HG03095 (cell line): ENCODE results near the gene KLHL2.
A peak's percentile ranks its signal among the peaks of the same experiment; 100 is the strongest.
"Not testable (repeated sequence)": the region's sequence is repeated elsewhere in the genome, so short reads cannot be mapped to it uniquely, and the experiment has no call there.

Experiments used
- ATAC-seq: cut with Tn5 transposase; IDR thresholded peaks from one replicate; pipeline ENCODE4 v1.9.1; 2021; ENCODE audit warnings: moderate library complexity; ENCODE audit not compliant: unreplicated experiment

Gene KLHL2

DNA sequence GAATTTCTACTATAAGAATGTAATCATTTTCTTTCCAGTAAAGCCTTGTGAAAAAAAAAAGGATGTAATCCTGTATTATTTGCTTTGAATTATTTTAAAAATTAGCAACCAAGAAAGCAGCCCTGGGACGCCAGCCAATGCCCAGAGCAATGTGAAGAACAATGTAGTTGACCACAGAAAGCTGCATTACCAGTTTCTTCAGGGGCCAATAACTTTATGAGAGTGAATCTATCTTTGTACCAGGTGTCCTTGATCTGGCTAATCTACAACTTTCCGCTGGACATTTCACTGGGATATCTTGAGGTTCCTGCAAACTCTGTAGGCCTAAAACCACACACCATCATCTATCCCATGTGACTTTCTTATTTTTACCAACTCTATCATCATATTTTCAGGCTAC, 7.6 kb upstream of the KLHL2 start:
- no peak for ATAC-seq

DNA sequence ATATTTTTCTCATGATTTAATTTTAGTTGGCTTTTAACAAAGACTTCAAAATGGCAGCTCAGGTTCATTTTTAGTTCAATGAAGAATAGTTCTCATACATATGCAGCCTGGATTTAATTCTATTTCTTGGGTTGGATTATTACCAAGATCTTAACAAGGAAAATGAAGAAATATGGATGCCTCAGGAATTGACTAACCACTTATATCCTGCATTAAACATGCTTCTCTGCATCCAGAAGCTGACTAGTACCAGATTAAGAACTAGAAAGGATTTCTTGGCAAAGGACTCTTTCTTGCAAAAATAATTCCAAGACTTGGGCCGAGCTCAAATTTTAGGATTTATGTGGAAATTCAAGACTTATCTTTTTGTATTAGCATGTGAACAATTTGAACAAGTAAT, 5.6 kb upstream of the KLHL2 start:
- no peak for ATAC-seq

DNA sequence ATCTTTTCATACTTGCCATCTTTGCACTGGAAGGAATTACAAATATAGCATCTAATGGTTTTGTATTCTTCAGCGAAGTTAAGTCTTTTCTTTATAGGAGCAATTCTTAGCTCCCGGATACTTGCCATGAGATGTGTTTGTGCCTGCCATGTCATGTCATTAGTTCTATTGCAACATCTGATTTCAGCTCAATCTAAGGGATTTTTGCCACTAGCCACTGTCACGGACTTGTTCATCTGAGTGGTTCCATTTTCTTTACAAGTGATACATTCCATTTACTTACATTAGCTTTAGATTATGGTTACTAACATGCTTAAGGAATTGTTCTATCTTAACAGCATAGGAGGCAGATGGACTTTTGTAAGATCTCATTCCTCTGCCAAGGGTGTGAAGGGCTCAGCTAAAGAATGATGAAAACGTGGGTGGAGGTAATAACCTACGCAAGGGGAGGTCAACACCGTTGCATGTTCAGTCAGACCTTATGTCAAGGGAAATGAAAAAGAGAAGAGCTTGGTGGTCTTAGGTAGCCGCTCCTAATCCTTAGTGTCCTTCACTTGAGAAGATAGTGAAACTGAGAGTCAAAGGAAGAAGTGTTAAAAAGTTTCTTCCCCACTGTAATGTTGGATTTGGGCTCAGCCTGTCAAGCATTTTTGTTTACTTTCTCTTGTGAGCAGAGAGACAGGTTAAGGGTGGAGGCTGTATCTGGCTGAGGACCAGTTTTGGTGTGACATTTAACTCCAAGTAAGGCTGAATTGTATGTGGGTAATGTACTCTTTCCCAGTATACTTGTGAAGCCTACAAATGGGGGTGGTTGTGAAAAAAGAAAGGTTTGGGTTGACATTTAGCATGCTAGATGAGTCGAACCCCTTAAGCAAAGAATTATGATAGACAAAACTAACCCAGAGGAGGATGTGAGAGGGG, 3.6 kb upstream of the KLHL2 start:
- ATAC-seq, result no peak

DNA sequence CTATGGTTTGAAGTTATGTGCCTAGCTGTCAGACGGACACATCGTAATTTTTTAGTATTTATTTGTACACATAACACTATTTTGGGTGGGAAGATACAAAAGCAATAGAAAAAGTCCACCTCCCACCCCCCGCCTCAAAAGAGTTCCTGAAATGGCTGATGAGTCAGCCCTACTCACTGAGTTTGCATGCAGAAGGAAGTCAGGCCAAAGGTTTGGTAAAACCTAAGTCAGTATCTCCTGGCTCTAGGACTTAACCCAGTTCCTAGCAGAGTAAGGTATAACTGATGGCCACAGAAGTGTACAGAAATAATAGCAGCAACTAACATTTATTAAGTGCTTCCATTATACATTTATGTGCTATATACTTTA, 2.9 kb upstream of the KLHL2 start:
- ATAC-seq, result no peak

DNA sequence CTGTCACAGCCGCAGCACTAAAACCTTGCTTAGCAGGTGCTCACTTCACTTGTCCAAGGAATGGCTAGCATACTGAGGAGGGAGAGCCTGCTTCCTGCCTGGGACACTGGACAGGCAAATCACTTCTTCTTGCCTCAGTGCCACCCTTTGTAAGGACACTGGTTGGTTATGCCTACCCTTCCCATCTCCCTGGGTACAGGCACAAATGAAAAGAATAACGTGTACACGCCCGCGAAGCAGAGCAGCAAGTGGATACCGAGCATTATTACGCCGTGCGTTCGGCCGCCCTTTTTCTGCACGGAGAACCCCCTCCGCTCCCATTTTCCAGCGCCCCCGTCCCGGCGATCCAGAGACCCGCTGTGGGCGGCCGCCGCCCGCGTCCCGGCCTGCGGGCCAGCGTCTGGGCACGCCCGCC, 338 bp upstream of the KLHL2 start:
- peak; percentile 18 for ATAC-seq

DNA sequence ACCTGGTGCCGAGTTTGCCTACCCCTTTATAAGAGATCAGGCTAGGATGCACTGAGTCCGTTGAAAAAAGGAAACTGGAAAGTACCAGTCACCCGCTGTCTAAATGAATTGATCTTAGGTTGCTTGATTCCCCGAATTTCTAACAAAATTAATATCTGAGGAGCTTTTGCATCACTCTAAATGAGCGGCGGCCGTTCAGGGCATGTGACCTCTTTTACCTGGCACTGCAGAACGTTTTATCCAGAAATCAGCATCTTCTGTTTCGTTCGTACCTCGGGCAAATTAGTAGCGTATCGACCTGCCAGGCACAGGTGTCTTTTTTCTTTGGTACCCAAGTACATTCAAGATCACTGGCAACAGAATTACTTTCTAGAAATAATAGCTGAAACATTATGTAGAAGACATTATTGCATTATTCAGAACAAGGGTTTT, 876 bp downstream of the KLHL2 start:
- peak; percentile 14 for ATAC-seq

DNA sequence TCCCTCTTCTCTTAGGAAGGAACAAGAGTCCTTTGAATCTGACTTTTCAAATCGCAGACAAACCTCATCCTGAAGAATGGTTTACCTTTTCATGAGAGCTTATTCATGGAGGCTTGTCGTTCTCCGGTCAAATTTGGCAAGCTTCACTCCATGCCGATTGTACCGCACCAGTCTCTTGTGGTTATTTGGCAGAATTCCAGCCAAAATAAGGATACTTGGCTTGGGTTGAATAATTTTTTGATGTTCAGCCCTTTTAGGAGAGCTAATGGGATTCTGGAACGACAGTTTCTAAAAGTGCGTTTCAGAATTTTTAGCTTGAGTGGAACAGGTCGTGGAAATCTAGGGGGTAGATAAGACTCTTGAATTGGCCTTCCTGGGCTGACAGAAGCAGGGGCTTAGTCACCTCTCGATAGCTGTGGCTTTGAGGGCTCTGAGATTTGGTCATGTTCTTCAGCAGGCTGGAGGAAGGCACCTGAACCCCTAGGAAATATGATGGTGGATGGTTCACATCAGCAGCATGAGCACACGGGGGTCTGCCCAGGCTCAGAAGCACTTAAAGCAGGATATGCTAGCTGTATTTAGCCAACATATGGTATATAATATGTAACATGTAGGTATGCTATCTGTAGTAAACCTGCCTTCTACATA, 1.5 kb downstream of the KLHL2 start:
- no peak for ATAC-seq

DNA sequence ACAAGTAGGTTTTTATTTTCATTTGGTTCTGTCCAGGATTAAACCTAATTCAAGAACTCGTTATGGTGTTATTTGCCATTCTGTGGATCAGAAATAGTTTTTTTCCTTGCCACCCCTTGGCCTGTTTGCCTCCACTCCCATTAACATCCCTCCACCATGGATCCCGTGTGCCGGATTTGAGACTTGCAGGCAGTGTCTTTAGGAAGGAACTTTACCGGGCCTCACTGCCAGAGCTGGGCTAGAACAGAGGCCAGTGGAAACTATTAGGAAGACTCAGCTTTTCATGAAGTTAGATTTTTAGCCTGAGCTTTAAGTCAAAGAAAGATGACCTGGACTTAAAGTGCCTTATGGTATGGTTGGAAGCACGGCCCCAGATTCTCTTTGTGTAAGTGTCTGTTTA, 2.4 kb downstream of the KLHL2 start:
- no peak for ATAC-seq

DNA sequence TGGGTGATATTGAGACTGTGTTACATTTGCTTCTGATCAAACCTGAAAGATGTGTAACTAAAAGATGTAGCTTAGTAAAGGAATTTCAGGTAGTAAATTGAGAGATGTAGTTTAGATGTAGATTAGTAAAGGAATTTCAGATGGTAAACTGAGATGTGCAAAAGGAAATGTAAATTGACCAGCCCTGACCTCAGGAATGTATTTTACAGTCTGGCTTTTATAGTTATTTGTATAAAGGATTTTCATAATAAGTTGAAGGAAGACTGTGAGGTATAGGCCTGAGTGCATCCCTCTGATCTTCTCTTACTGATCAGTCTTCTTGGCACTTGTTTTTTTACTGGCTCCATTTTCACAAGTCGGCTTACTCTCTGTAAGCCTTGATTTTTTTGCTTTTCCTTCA, 3.2 kb downstream of the KLHL2 start:
- no peak for ATAC-seq

DNA sequence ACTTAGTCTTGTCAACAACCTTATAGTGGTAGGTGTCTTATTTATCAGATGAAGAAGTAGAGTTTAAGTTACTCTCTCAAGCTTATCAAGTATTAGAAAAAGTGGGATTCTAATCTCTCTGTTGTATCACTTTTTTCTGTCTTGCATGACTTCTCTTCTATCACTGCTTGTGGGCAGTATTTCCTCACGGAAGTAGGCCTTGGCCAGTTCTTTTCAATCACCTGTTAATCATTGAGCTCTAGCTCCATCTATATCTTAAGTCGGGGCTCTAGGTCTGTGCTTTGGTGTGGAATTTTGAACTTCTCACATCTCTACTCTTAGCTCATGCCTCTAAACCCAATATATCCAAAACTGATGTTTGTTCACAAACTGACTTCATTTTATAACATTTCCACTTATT, 5.3 kb downstream of the KLHL2 start:
- ATAC-seq, result not testable (repeated sequence)

DNA sequence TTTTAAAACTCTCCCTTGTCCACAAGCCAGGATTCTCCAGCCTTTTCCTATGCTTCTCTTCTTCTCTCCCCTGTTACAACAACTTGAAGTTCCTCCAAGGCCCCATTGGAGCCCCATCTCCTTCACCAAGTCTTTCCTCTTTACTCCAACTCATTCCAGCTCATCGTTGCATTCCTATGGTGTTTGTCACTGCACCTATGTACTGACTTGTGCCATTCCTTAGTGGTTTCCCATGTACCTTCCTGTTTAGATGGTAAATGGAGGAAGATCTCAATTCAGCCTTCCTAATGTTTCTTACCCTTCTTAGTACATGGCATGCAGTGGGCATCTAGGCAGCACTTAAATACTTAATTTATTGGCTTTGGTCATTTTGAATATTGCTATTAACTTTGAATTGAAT, 6.0 kb downstream of the KLHL2 start:
- ATAC-seq, result not testable (repeated sequence)

DNA sequence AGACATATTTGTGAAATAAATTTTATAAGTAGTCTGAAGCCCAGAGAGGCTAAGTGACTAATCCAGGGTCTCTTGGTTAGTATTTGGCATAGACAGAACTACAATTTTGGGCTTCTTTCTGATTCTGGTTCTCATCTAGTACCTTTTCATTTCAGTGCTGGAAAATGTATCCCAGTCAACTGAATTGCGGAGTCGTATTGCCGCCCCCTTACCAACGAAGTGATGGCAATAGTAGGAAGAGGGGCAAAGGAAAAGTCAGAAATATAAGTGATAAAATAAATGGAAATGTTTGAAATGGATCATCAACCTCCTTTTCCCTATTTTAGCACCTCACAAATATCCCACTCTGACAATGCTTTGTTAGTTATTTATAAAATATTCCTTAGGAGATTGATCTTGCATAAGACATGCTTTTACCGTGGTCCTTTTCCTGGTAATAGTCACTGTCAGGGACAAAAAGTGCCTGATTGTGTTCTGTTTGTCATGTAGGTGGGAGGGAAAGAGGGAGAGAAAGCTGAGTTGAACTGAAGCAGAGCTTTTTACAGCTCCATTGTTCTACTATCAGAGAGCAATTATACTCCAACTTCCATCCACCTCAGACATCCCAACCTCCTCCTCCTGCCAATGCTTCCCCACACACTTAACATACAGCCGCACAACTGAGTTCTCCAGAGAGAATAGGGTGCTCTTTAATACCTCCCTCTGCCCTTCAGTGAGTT, 6.8 kb downstream of the KLHL2 start:
- not testable (repeated sequence) for ATAC-seq

DNA sequence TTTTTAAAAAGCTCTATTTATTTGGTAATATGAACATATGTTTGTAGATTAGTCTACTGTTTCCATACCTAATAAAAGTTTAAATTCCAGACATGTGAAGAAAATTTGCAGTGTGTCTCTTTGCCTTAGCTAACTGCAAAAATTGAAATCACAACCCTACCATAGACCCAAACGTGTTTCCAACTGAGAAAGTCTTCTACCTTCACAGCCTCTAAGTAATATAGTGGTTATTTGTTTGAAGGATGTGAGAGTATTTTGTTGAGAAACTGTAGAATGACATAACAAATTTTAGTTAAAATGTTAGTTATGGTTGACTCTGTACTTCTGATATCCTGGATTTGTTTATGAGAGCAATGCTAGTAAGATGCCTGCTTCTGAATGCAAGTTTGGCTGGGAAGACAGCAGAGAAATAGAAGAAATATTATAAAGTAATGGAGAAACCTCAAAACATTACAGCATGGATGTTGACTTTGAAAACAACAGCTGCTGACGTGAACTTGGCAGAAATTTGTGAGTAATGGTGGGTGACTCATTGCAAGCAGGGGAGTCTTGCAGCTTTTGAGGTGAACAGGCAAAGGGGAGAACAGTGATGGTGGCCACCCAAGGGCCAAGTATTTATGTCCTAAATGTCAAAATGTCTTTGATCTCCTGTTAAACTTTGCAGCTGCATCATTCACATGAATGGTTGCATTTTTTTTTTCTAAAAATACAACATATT, 7.8 kb downstream of the KLHL2 start:
- peak; percentile 44 for ATAC-seq

DNA sequence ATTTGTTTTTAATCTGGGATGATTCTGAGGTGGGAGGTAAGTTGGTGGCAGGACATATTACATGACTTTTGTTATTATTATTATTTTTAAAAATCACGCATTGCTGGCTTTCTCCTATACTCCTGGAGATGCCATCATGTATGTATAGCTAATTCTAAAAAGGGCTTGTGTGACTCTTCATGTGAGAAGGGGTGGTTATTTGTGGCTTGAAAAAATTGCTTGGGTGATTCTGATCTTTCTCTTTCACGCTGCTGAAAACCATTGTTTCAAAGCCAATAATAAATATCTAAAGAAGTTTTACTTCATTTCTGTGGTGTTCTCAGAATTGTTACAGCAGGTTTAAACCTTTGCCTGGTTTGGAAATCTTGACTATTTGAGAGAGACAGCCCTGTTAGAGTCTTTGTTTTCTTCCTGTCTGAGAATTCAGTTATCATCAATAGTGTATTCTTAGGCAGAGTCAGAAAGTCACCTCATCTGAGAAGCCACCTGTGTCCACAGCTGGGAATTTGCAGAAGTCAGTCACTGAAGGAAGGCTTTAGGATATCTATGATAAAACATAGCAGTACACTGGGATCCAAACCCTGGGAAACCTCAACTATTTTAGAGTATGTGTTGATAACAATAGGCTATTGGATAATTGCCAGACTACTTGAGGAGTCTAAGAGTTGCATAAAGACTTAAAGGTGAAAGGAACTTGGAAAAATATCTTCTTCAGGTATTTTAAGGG, 8.6 kb downstream of the KLHL2 start:
- ATAC-seq, result peak; percentile 66

DNA sequence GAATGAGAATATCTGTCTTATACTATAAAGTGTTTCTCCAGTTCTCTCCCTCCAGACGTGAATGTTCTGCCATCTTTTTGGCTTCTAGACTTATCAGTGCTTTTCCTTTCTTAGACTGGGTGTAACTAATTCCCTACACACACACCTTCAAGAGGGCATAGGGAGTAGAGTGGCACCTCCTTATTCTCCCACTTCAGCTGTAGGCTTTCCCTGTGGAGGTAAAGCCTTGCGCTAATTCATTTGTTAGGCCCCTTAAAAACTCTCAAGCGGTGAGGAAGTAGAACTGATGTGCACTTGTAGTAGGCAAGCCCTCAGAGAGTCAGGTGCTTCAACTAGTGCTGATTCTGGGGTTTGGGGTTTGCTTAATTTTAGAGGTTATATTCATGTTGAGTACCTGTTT, 10.0 kb downstream of the KLHL2 start:
- no peak for ATAC-seq

DNA sequence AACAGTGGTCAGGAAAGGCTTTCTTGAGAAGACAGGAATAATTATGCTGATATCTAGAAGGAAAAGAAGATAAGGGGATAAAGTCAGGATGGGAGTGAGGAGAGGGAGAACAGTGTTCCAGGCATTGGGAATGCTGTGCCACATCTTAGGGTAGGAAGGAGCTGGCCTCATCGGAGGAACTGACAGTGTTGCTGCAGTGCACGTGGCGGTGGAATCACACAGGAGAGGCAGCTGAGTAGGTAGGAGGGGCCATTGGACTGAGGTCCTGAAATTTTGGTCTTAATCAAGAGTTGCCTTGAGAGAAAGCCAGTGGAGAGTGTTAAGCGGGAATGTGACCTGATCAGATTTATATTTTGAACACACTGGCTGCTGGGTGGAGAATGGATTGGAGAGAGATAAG, 13.9 kb downstream of the KLHL2 start:
- ATAC-seq, result not testable (repeated sequence)

DNA sequence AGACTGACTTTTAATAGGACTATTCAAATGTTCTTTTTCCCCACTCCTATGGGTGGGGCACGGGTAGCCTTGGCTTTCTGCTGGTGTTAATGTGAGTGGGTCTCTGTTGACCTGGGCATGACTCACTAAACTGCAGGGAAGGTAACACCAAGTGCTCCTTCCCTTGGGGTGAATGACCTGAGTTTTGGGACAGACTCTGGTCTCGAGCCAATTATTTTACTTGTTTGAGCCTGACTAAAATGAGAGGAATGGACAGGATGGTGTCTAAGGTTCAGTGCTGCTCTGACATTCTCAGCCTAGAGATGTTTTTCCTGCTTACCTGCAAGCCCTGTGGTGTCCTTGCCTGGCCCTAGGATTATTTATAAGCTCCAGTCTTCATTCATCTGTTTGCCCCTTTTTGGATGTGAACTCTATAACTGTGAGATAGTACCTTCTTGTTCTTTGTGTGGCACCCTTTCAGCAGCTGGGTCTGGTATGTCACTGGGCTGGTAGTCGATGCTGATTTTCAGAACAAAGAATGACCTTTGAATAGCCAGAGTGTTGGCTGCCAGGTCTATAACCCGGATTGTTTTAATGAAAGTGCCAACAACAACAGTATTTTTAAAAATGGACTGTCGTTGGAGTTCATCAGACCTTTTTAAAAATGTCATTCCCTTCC, 14.8 kb downstream of the KLHL2 start:
- ATAC-seq, result not testable (repeated sequence)

DNA sequence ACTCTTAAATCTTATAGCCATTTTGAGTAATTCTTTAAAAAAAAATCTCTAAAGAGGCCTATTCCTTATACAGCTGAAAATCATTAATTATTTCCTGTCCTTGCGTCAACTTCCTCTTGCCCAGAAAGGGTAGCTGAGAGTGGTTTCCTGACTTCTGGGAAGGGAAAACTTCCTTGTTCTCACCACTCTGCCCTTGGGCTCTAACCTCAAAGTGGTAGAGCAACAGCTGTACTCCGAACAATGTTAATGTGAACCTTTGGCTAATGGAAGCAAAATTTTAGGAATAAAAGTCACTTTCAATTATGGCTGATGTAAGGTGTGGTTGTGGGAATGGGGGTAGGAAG, 15.3 kb downstream of the KLHL2 start:
- no peak for ATAC-seq

DNA sequence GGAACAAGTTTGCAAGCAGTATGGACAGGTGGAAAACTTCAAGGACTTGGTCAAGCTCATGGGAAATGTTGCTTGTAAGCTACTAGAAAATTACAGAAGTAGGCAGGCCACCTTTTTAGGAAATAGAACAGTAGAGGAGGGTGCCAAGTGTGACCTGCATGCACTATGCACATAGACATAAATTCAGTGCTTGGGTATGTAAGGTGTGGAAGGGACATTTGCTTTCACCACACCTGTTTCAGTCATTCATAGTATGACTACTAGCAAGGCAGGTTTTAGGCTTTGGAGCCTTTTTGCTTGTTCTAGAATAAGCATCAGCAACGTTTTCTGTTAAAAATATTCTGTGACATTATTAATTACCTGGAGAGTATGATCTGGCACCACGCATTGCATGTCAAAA, 20.0 kb downstream of the KLHL2 start:
- not testable (repeated sequence) for ATAC-seq
